HTR-8/SVneo (cell line): ENCODE measurements around the gene AP4M1.

ENCODE experiments used
- DNase-seq: peaks from one replicate; pipeline ENCODE4 v3.0.0; 2011; ENCODE audit warnings: low spot score, mixed read lengths; ENCODE audit not compliant: insufficient read length
- FAIRE-seq: peaks from 2 replicates; lab custom pipeline; 2011; peaks lifted over from hg19 to GRCh38; lab: Jason Lieb, UNC

Gene AP4M1

DNA sequence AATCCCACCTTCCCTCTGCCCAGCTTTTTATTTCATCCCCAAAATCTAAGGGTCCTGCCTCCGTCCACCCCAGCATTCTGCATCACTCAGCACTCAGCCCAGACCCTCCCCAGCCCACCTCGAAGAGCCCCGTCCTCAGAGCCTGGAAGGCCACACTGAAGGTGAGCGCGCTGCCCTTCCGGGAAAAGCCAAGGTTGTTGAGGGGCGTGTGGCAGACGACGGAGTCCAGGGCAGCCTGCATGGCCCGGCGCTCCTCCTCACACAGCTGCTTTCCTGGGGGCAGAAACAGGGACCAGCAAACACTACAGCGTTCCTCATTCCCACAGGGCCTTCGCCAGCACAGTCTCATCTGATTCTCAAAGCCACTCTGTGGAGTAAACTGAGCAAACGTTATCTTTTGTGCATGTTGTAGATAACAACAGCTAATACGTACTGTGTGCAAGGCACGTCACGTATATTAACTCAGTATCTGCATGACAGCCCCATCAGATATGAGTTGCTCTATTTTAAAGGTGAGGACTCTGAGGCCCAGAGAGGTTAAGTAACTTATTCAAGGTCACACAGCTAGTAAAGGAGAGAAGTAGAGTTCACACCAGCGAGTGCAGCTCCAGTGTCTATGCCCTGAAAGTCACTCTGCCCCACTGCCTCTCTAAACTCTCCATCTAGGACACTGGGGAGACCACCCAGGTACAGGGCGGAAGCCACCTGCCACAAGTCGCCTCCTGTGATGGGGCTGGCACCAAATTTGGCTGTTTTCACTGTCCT, 54.3 kb downstream of the AP4M1 start:
- DNase-seq (no peak), FAIRE-seq (no peak)

DNA sequence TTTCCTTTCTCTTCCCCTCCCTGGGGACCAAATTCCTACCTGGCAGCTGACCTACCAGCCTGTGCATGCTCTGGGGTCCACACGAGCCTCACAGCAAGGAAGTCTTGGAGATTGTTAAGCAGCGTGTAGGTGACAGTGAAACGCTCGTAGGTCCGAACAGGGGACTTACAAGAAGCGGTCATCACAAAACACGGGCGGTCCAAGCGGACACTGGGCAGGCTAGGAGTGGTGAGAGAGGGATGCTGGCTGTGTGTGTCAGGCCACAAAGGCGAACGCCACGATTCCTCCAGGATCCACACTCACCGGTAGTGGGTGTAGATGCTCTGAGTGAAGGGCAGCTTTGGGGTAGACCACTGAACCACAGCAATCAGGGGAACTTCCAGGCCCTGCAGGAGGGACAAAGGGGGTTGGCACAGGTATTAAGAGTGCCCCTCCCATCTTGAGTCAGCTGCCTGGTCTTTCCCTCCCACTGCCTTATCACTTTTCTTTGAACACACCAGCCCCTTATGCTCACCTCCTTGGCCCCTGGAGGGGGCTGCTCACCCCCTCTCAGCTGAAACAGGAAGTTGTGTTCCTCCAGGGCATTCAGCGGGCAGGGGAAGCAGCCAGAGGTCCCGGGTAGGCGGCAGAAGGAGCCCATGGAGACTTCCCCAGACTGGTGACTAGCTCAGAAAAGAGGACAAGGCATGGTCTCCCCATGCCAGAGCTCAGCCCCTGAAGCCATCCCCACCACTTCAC, 55.1 kb downstream of the AP4M1 start:
- no peak for FAIRE-seq
- DNase-seq, result no peak

DNA sequence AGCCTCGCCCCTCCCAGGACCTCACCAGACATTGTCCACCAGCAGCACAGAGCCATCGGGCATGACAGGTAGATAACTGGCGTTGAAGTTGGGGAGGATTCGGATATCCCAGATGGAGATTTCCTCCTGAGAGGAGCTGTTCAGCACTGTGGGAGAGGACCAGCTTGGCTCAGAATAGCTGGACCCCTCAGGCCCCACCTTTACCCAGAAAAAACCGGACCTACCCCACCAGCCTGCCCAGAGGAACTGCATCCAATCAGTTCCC, 55.6 kb downstream of the AP4M1 start:
- FAIRE-seq (no peak), DNase-seq (no peak)

DNA sequence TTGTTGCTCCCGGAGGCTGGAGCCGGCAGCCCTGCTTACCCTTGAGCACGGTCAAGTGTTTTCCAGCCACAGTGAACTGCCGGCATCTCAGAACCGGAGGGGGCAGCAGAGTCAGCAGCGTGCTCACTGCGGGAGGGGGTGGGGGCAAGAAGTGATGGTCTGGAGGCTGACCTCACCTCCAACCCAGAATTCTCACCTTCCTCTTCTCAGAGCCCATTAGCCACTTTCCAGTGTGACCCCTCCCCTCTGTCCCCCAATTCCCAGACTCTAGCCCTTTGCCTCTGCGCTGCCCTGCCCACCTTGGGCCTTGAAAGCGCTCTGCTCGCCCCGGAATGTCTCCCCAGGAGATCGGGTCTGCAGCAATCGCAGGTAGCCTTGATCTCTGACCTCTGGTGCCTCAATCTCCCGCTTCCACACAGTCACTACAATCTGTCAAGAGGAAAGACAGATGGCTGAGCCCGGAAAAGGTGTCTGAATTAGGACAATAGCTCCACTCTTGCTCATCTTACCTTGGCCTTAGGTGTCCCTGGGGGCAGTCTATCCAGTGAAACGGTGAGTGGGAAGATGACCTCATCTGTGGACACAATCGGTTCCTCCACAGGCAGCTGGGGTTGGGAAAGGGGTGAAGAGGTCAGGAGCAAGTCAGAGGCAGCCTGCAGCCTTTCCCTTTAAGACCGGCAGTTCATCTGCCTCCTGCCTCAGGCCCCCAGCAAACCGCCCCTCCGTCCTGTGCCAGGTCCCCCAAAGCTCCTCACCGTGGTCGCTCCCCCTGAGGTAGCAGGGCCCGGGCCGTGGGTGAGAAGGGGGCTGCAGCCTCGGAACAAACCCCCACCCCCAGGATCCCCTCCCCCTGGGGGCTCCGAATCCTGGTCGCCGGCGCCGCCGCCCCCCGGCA, 56.1 kb downstream of the AP4M1 start:
- no peak for FAIRE-seq
- DNase-seq, result no peak
